Subcutaneous adipose tissue (tissue), 4 donors: Measurements from ENCODE around the gene MAT2A. TPM values are rescaled to one million over a fixed set of nuclear protein-coding genes. Genes with fewer than 3 reads are reported as not detected.

Experiments
- CTCF ChIP-seq: fragments of 450-650 bp; IDR thresholded peaks from one replicate; pipeline ENCODE4 v1.5.1; 2016; ENCODE audit warnings: low read depth, mild to moderate bottlenecking, control low read depth, antibody characterized with exemption, moderate library complexity
- total RNA-seq, 4 donors: library from RNA; depleted of rRNA; stranded (reverse); fragments of >200 nt; gene quantifications; one replicate each; pipeline ENCODE4 v1.1.0, GENCODE V29; 2016

The MAT2A gene
- total RNA-seq, 4 donors from 2014 or later, result 181 to 259 (median 219) TPM

GRCh38 chr2:85545780-85546240, 6.8 kb downstream of the MAT2A start:
- no peak for TF ChIP-seq CTCF

GRCh38 chr2:85547089-85547858, 8.3 kb downstream of the MAT2A start:
- no peak for TF ChIP-seq CTCF

- no peak for TF ChIP-seq CTCF
These were observed 9.1 kb downstream of the MAT2A start for GRCh38 chr2:85547859-85548607.

- TF ChIP-seq CTCF, result no peak
These were observed 9.6 kb downstream of the MAT2A start for GRCh38 chr2:85548608-85548900.

GRCh38 chr2:85549095-85549494, 10.1 kb downstream of the MAT2A start:
- no peak for TF ChIP-seq CTCF

GRCh38 chr2:85549826-85550225, 10.9 kb downstream of the MAT2A start:
- no peak for TF ChIP-seq CTCF

- no peak for TF ChIP-seq CTCF
These were observed 11.5 kb downstream of the MAT2A start for GRCh38 chr2:85550486-85550885.
